Tibial nerve (tissue), 4 donors: Measurements from ENCODE around the gene CCDC57. TPM values are rescaled to one million over a fixed set of nuclear protein-coding genes. Genes with fewer than 3 reads are reported as not detected.

Source experiments
- DNase-seq, 2 donors: peaks; one replicate each; pipeline ENCODE4 v3.0.0-alpha.2; 2019; ENCODE audit warnings: low spot score in 2 of 2
- H3K27ac ChIP-seq, 4 donors: fragments of 200-600 bp; sonication (generic) in 3 of 4; one replicate each; pipeline ENCODE4 v1.5.1; 2017 to 2019; ENCODE audit warnings: mild to moderate bottlenecking in 1 of 4
- H3K27me3 ChIP-seq, 2 donors: fragments of 200-600 bp; sonication (generic) in 1 of 2; one replicate each; pipeline versions ENCODE4 v1.5.1 to v1.6.0; 2017 to 2019
- H3K36me3 ChIP-seq, 3 donors: fragments of 200-600 bp; sonication (generic); one replicate each; pipeline ENCODE4 v1.5.1; 2018 to 2019
- H3K4me1 ChIP-seq, 4 donors: fragments of 200-600 bp; sonication (generic) in 3 of 4; one replicate each; pipeline ENCODE4 v1.5.1; 2017 to 2019
- H3K4me3 ChIP-seq, 4 donors: fragments of 200-600 bp; sonication (generic) in 3 of 4; one replicate each; pipeline ENCODE4 v1.5.1; 2017 to 2019; ENCODE audit warnings: mild to moderate bottlenecking in 1 of 4, moderate library complexity in 1 of 4
- H3K9me3 ChIP-seq, 4 donors: fragments of 200-600 bp; sonication (generic) in 3 of 4; one replicate each; pipeline ENCODE4 v1.5.1; 2017 to 2019
- EP300 ChIP-seq, 2 donors: sonication (generic); formaldehyde crosslinking; IDR thresholded peaks; one replicate each; pipeline ENCODE4 v1.6.1; 2017; ENCODE audit warnings: antibody characterized with exemption in 2 of 2, mild to moderate bottlenecking in 1 of 2
- POLR2A ChIP-seq, 2 donors: fragments of 450-650 bp; IDR thresholded peaks; one replicate each; pipeline ENCODE4 v1.6.1; 2017; ENCODE audit warnings: antibody characterized with exemption in 2 of 2, mild to moderate bottlenecking in 2 of 2, moderate library complexity in 2 of 2
- WGBS, 2 donors: methylation state at CpG; one replicate each; pipeline ENCODE4 v1.1.5; 2018; 5-methylcytosine and 5-hydroxymethylcytosine counted together
- total RNA-seq, 4 donors: library from RNA; depleted of rRNA; stranded (reverse); fragments of >200 nt; gene quantifications; one replicate each; pipeline ENCODE4 v1.1.0, GENCODE V29; 2016
- TF ChIP-seq, protein P1 (sequence below), 5 experiments: fragments of 200-600 bp in 3 of 5; fragments of 450-650 bp in 2 of 5; sonication (generic) in 3 of 5; IDR thresholded peaks; one replicate each; pipeline ENCODE4 v1.5.1; 2016 to 2019; ENCODE audit warnings: antibody characterized with exemption in 5 of 5, mild to moderate bottlenecking in 3 of 5, moderate library complexity in 2 of 5

Gene CCDC57
- total RNA-seq, 4 donors from 2014 or later = 33.5 to 91.2 (median 47.9) TPM

DNA sequence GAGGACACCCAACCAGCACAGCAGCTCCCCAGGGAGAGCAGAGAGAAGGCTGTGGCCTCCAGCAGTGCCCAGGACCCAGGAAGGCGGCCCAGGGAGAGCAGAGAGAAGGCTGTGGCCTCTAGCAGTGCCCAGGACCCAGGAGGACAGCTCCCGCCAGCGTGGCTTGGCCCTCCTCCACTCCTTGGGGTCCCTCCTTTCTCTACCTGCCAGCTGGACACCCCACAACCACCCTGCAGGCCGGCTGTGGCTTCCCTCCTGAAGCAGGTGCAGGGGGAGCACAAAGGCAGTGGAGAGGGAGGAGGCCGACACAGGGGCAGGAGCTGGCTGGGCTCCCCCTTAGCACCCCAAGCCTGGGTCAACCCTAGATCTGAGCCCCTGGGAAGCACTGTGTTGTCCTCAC lies 60.5 kb downstream of the CCDC57 start:
- WGBS, 2 donors = 91 to 98% methylated on average over 5 of the region's 5 CpGs
- Histone ChIP-seq H3K36me3 (peaks cover 0 to 40% (median 0%) of the 10 kb centered on the region in 3 donors), H3K4me1 (peaks cover 0 to 7% (median 0%) of the 10 kb centered on the region in 4 donors), H3K9me3 (no peaks in the 10 kb centered on the region), H3K4me3 (no peak overlapping the region), H3K27me3 (no peaks in the 10 kb centered on the region), H3K27ac (no peak overlapping the region)
- no peak for DNase-seq
- TF ChIP-seq, protein P1, sequence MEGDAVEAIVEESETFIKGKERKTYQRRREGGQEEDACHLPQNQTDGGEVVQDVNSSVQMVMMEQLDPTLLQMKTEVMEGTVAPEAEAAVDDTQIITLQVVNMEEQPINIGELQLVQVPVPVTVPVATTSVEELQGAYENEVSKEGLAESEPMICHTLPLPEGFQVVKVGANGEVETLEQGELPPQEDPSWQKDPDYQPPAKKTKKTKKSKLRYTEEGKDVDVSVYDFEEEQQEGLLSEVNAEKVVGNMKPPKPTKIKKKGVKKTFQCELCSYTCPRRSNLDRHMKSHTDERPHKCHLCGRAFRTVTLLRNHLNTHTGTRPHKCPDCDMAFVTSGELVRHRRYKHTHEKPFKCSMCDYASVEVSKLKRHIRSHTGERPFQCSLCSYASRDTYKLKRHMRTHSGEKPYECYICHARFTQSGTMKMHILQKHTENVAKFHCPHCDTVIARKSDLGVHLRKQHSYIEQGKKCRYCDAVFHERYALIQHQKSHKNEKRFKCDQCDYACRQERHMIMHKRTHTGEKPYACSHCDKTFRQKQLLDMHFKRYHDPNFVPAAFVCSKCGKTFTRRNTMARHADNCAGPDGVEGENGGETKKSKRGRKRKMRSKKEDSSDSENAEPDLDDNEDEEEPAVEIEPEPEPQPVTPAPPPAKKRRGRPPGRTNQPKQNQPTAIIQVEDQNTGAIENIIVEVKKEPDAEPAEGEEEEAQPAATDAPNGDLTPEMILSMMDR (IDR thresholded peaks at IDR 0.05) = no peak
- TF ChIP-seq EP300 (IDR thresholded peaks at IDR 0.05) (no peak), POLR2A (IDR thresholded peaks at IDR 0.05) (no peak)

DNA sequence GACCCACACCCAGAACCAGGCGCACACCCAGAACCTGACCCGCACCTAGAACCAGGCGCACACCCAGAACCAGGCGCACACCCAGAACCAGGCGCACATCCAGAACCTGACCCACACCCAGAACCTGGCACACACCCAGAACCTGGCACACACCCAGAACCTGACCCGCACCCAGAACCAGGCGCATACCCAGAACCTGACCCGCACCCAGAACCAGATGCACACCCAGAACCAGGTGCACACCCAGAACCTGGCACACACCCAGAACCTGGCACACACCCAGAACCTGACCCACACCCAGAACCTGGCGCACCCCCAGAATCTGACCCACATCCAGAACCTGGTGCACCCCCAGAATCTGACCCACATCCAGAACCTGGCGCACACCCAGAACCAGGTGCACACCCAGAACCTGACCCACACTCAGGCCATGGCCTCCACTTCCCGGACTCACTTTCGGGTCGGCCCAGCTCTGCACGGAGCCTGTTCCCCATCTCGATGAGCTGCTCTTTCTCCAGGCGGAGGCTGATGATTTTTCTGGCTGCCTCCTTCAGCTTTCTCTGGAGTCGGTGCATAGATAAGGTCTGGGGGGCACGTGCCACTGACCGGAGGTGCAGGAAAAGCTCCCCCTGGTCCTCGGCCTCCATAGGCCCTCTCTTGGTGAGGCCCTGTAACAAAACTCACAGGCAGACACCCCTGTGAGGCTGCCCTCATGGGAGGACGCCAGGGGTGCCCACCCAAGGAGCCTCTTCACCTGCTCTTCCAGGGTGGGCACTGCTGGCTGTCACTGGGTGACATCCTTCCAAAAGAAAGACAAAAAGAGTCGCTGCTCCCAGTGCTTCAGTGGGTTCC lies 61.3 kb downstream of the CCDC57 start:
- Histone ChIP-seq H3K36me3 (peaks cover 0 to 37% (median 0%) of the 10 kb centered on the region in 3 donors), H3K4me1 (peaks cover 0 to 7% (median 0%) of the 10 kb centered on the region in 4 donors), H3K27ac (no peak overlapping the region), H3K4me3 (no peak overlapping the region), H3K9me3 (no peaks in the 10 kb centered on the region), H3K27me3 (no peaks in the 10 kb centered on the region)
- TF ChIP-seq POLR2A (IDR thresholded peaks at IDR 0.05) (no peak), EP300 (IDR thresholded peaks at IDR 0.05) (no peak)
- TF ChIP-seq, protein P1 (IDR thresholded peaks at IDR 0.05) = no peak
- no peak for DNase-seq
- 89 to 92% methylated on average over 15 to 20 of the region's 22 CpGs for WGBS, 2 donors

- peaks cover 0 to 26% (median 0%) of the 10 kb centered on the region in 3 donors for H3K36me3 ChIP-seq
- no peak for DNase-seq
- TF ChIP-seq EP300 (IDR thresholded peaks at IDR 0.05) (no peak), POLR2A (IDR thresholded peaks at IDR 0.05) (no peak)
- TF ChIP-seq, protein P1 (IDR thresholded peaks at IDR 0.05) = no peak
- H3K4me1 ChIP-seq = peaks cover 0 to 7% (median 0%) of the 10 kb centered on the region in 4 donors
- H3K4me3 ChIP-seq = no peak overlapping the region
- no peak overlapping the region for H3K27ac ChIP-seq
- 91 to 97% methylated on average over 11 to 27 of the region's 27 CpGs for WGBS, 2 donors
- H3K9me3 ChIP-seq = no peaks in the 10 kb centered on the region
- no peaks in the 10 kb centered on the region for H3K27me3 ChIP-seq
Measured at GRCh38 chr17:82149401-82150099, 63.1 kb downstream of the CCDC57 start.

DNA sequence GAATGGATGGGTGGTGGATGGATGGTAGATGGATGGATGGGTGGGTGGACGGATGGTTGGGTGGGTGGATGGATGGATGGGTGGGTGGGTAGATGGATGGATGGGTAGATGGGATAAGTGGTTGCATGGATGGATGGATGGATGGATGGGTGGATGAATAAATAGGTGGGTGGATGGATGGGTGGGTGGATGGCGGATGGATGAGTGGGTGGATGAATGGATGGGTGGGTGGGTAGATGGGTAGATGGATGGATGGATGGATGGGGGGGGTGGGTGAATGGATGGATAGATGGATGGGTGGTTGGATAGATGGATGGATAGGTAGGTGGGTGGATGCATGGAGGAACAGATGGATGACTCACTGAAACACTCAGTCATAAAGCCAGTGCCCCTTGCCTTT lies 63.6 kb downstream of the CCDC57 start:
- H3K4me1 ChIP-seq = peaks cover 0 to 5% (median 0%) of the 10 kb centered on the region in 4 donors
- H3K27ac ChIP-seq = no peak overlapping the region
- no peaks in the 10 kb centered on the region for H3K27me3 ChIP-seq
- peaks cover 0 to 22% (median 0%) of the 10 kb centered on the region in 3 donors for H3K36me3 ChIP-seq
- no peaks in the 10 kb centered on the region for H3K9me3 ChIP-seq
- no peak for DNase-seq
- WGBS, 2 donors = 97% methylated on average over 2 of the region's 2 CpGs
- no peak overlapping the region for H3K4me3 ChIP-seq
- TF ChIP-seq POLR2A (IDR thresholded peaks at IDR 0.05) = no peak
- TF ChIP-seq, protein P1 (IDR thresholded peaks at IDR 0.05) = no peak
- TF ChIP-seq EP300 (IDR thresholded peaks at IDR 0.05) = no peak

DNA sequence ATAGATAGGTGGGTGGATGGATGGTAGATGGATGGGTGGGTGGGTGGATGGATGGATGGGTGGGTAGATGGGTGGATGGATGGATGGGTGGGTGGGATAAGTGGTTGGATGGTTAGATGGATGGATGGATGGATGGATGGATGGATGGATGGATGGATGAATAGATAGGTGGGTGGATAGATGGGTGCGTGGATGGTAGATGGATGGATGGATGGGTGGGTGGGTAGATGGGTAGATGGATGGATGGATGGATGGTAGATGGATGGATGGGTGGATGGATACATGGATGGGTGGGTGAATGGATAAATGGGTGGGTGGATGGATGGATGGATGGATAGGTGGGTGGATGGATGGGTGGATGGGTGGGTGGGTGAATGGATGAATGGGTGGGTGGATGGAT lies 64.6 kb downstream of the CCDC57 start:
- Histone ChIP-seq H3K4me1 (no peaks in the 10 kb centered on the region), H3K36me3 (peaks cover 0 to 22% (median 0%) of the 10 kb centered on the region in 3 donors), H3K27me3 (no peaks in the 10 kb centered on the region), H3K4me3 (no peak overlapping the region), H3K27ac (no peak overlapping the region), H3K9me3 (no peaks in the 10 kb centered on the region)
- TF ChIP-seq POLR2A (IDR thresholded peaks at IDR 0.05) = no peak
- no peak for TF ChIP-seq EP300 (IDR thresholded peaks at IDR 0.05)
- TF ChIP-seq, protein P1 (IDR thresholded peaks at IDR 0.05) = no peak
- no peak for DNase-seq
- 96 to 100% methylated on average over 1 of the region's 1 CpG for WGBS, 2 donors
